SK-N-DZ (cell line): ENCODE measurements around the gene RABEP1. TPM values are rescaled to one million over a fixed set of nuclear protein-coding genes. Genes with fewer than 3 reads are reported as not detected.
"Not testable (repeated sequence)": the region's sequence is repeated elsewhere in the genome, so short reads cannot be mapped to it uniquely, and the experiment has no call there.

Experiments used
- DNase-seq: peaks from one replicate; pipeline ENCODE4 v3.0.0-alpha.2; 2015; ENCODE audit warnings: low spot score
- polyA plus RNA-seq, 2 experiments: library from polyadenylated mRNA; depleted of rRNA; stranded (reverse); fragments of >200 nt; gene quantifications; 2 replicates each; pipeline ENCODE4 v1.2.3, GENCODE V29; 2014

RABEP1 gene
- 34.2 and 40.8 TPM in 2 replicates for polyA plus RNA-seq (2014; cell fraction: cytosol; rRNA removed)
- polyA plus RNA-seq (2014; cell fraction: nucleus; rRNA removed), result 40.8 and 70.0 TPM in 2 replicates

GRCh38 chr17:5281814-5282641 is at the start of gene RABEP1:
TSS of gene RABEP1 (plus strand) at chr17:5282284. CDS start at chr17:5282487, 203 bp downstream.
- peak; percentile 89 for DNase-seq

GRCh38 chr17:5233492-5233891 is 48.6 kb upstream of the RABEP1 start:
- not testable (repeated sequence) for DNase-seq

- DNase-seq, result no peak
Observed at GRCh38 chr17:5234645-5235576, 47.2 kb upstream of the RABEP1 start, which contains the start of gene SCIMP. TSS of gene SCIMP (minus strand) at chr17:5234860. CDS start at chr17:5234755, 105 bp downstream.

GRCh38 chr17:5236938-5237540 is 45.0 kb upstream of the RABEP1 start:
- no peak for DNase-seq

- DNase-seq, result peak; percentile 70
Observed at GRCh38 chr17:5237541-5238016, 44.5 kb upstream of the RABEP1 start.

- no peak for DNase-seq
Observed at GRCh38 chr17:5238333-5238732, 43.8 kb upstream of the RABEP1 start.

GRCh38 chr17:5239769-5240168 is 42.3 kb upstream of the RABEP1 start:
- DNase-seq, result not testable (repeated sequence)

- no peak for DNase-seq
Observed at GRCh38 chr17:5241861-5242671, 40.0 kb upstream of the RABEP1 start.

GRCh38 chr17:5247621-5248020 is 34.5 kb upstream of the RABEP1 start:
- no peak for DNase-seq

- DNase-seq, result no peak
Observed at GRCh38 chr17:5248821-5249479, 33.1 kb upstream of the RABEP1 start.

GRCh38 chr17:5249615-5250014 is 32.5 kb upstream of the RABEP1 start:
- peak; percentile 81 for DNase-seq

- DNase-seq, result no peak
Observed at GRCh38 chr17:5254414-5254813, 27.7 kb upstream of the RABEP1 start.

GRCh38 chr17:5254903-5255521 is 27.1 kb upstream of the RABEP1 start:
- no peak for DNase-seq

GRCh38 chr17:5257124-5257523 is 25.0 kb upstream of the RABEP1 start:
- DNase-seq, result no peak

- DNase-seq, result no peak
Observed at GRCh38 chr17:5260542-5260941, 21.5 kb upstream of the RABEP1 start.

- no peak for DNase-seq
Observed at GRCh38 chr17:5262416-5262991, 19.6 kb upstream of the RABEP1 start.

GRCh38 chr17:5263441-5263840 is 18.6 kb upstream of the RABEP1 start:
- DNase-seq, result no peak

- no peak for DNase-seq
Observed at GRCh38 chr17:5264893-5265292, 17.2 kb upstream of the RABEP1 start.
